HepG2 (cell line): ENCODE data around the gene TECPR1. TPM values are rescaled to one million over a fixed set of nuclear protein-coding genes. Genes with fewer than 3 reads are reported as not detected.

Source experiments
- HIVEP1 ChIP-seq: sonication (generic); formaldehyde crosslinking; IDR thresholded peaks from 2 replicates; pipeline ENCODE4 v1.4.0; 2020; ENCODE audit warnings: mild to moderate bottlenecking, missing genetic modification reagents
- KDM2A ChIP-seq: sonication (generic); formaldehyde crosslinking; IDR thresholded peaks from 2 replicates; pipeline ENCODE4 v1.4.0; 2020; ENCODE audit warnings: low read depth, missing genetic modification reagents, borderline replicate concordance
- MBD4 ChIP-seq: IDR thresholded peaks from 2 replicates; pipeline ENCODE4 v1.6.1; 2012; ENCODE audit warnings: low read length, inconsistent platforms, borderline replicate concordance
- RAD21 ChIP-seq: fragments of 450-650 bp; formaldehyde crosslinking; IDR thresholded peaks from 2 replicates; pipeline ENCODE4 v1.5.0; 2020; ENCODE audit warnings: mild to moderate bottlenecking
- SMAD1 ChIP-seq: sonication (generic); formaldehyde crosslinking; IDR thresholded peaks from 2 replicates; pipeline ENCODE4 v1.4.0; 2020; ENCODE audit warnings: missing genetic modification reagents, low read depth, mild to moderate bottlenecking, borderline replicate concordance
- SMYD3 ChIP-seq: sonication (generic); formaldehyde crosslinking; IDR thresholded peaks from 2 replicates; pipeline ENCODE4 v1.8.1; 2023; ENCODE audit warnings: mild to moderate bottlenecking, missing genetic modification reagents
- STAG1 ChIP-seq: sonication (generic); formaldehyde crosslinking; IDR thresholded peaks from 2 replicates; pipeline ENCODE4 v1.4.0; 2020; ENCODE audit warnings: missing genetic modification reagents
- THAP8 ChIP-seq: sonication (generic); formaldehyde crosslinking; IDR thresholded peaks from 2 replicates; pipeline ENCODE4 v1.5.1; 2020; ENCODE audit warnings: missing genetic modification reagents, mild to moderate bottlenecking, borderline replicate concordance
- ZBTB38 ChIP-seq: sonication (generic); formaldehyde crosslinking; IDR thresholded peaks from 2 replicates; pipeline ENCODE4 v1.5.1; 2020; ENCODE audit warnings: mild to moderate bottlenecking, missing genetic modification reagents
- ZNF253 ChIP-seq: sonication (generic); formaldehyde crosslinking; IDR thresholded peaks from 2 replicates; pipeline ENCODE4 v1.8.0; 2022; ENCODE audit warnings: mild to moderate bottlenecking, missing genetic modification reagents, borderline replicate concordance
- ZNF790 ChIP-seq: sonication (generic); formaldehyde crosslinking; IDR thresholded peaks from 2 replicates; pipeline ENCODE4 v1.8.0; 2022; ENCODE audit warnings: missing genetic modification reagents, mild to moderate bottlenecking, borderline replicate concordance
- polyA plus RNA-seq, 8 experiments: library from polyadenylated mRNA; depleted of rRNA in 3 of 8; stranded (reverse) in 7 of 8; unstranded in 1 of 8; fragments of >200 nt; fragmentation: Illumina TruSeq in 4 of 8; extraction: Trizol in 4 of 8; gene quantifications; 2 replicates each; pipeline versions ENCODE4 v1.2.1 to v1.2.3, GENCODE V29; 2011 to 2016; ENCODE audit warnings: low read depth in 4 of 8, missing spikeins in 1 of 8, mixed read lengths in 1 of 8; ENCODE audit not compliant: insufficient read depth in 1 of 8
- total RNA-seq, 5 experiments: library from RNA; depleted of rRNA; stranded (reverse); fragments of >200 nt; fragmentation: Illumina TruSeq; extraction: Trizol; gene quantifications; 2 replicates each; pipeline ENCODE4 v1.2.3, GENCODE V29; 2016; ENCODE audit warnings: low read depth in 1 of 5
- TF ChIP-seq, protein P1 (sequence below): sonication (generic); formaldehyde crosslinking; IDR thresholded peaks from 2 replicates; pipeline ENCODE4 v1.4.0; 2020; ENCODE audit warnings: low read depth, missing genetic modification reagents
- TF ChIP-seq, protein P2 (sequence below): sonication (generic); formaldehyde crosslinking; IDR thresholded peaks from 2 replicates; pipeline ENCODE4 v1.4.0; 2020; ENCODE audit warnings: missing genetic modification reagents

TECPR1 gene
- total and polyA plus RNA-seq, 2 of the 13 experiments (the other 11 are each of a cell fraction or from before 2014, with no cell fraction given) = 2.3 to 6.3 TPM

DNA sequence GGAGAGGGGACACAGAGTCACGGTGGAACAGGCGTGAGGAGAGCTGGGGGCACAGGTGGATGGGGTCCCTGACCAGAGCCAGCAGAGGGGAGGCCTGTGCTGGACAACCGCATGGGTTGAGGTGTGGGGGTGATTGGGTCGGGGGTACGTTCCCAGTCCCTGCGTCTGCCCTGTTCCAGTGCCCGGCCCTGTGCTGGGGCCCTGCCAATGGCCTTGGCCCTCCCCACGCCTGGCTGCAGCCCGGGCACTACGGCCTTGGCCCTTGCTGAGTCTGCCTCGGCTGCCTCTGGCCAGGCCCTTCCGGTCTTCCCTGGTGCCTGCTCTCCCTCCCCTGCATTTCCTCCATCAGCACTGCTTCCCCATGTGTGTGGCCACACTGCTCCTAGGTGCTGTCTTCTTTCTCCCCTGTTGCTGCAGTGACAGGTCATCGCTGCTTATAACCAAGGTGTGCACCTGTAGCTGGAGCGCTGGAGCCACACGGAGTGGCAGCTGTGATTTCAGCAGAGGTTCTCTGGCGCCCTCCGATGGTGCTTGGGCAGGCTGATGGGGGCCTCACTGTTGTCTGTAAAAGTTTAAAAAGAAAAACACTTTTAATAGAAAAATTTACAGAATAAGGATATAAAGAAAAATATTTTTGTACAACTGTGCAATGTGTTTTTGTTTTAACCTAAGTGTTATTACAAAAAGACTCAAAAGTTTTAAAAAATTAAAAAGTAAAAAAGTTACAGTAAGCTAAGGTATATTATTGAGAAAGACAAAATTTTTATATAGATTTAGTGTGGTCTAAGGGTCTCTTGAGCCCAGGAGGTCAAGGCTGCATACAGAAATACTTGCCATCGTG lies 86.0 kb downstream of the TECPR1 start (continued):
- TF ChIP-seq, protein P1, sequence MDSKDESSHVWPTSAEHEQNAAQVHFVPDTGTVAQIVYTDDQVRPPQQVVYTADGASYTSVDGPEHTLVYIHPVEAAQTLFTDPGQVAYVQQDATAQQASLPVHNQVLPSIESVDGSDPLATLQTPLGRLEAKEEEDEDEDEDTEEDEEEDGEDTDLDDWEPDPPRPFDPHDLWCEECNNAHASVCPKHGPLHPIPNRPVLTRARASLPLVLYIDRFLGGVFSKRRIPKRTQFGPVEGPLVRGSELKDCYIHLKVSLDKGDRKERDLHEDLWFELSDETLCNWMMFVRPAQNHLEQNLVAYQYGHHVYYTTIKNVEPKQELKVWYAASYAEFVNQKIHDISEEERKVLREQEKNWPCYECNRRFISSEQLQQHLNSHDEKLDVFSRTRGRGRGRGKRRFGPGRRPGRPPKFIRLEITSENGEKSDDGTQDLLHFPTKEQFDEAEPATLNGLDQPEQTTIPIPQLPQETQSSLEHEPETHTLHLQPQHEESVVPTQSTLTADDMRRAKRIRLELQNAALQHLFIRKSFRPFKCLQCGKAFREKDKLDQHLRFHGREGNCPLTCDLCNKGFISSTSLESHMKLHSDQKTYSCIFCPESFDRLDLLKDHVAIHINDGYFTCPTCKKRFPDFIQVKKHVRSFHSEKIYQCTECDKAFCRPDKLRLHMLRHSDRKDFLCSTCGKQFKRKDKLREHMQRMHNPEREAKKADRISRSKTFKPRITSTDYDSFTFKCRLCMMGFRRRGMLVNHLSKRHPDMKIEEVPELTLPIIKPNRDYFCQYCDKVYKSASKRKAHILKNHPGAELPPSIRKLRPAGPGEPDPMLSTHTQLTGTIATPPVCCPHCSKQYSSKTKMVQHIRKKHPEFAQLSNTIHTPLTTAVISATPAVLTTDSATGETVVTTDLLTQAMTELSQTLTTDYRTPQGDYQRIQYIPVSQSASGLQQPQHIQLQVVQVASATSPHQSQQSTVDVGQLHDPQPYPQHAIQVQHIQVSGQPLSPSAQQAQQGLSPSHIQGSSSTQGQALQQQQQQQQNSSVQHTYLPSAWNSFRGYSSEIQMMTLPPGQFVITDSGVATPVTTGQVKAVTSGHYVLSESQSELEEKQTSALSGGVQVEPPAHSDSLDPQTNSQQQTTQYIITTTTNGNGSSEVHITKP (CRISPR knock-in tag) = no peak
- TF ChIP-seq SMYD3 (no peak), ZNF790 (CRISPR knock-in tag) (no peak), MBD4 (no peak), RAD21 (CRISPR knock-in tag) (peak; percentile 60), ZNF253 (CRISPR knock-in tag) (no peak), THAP8 (CRISPR knock-in tag) (no peak), ZBTB38 (CRISPR knock-in tag) (peak; percentile 55; the same call in 1 of the 2 replicates), KDM2A (0 out of 2 replicates have a peak, but pooled peaks have one; percentile 23), HIVEP1 (no peak), STAG1 (CRISPR knock-in tag) (peak; percentile 90), SMAD1 (no peak)
- TF ChIP-seq, protein P2, sequence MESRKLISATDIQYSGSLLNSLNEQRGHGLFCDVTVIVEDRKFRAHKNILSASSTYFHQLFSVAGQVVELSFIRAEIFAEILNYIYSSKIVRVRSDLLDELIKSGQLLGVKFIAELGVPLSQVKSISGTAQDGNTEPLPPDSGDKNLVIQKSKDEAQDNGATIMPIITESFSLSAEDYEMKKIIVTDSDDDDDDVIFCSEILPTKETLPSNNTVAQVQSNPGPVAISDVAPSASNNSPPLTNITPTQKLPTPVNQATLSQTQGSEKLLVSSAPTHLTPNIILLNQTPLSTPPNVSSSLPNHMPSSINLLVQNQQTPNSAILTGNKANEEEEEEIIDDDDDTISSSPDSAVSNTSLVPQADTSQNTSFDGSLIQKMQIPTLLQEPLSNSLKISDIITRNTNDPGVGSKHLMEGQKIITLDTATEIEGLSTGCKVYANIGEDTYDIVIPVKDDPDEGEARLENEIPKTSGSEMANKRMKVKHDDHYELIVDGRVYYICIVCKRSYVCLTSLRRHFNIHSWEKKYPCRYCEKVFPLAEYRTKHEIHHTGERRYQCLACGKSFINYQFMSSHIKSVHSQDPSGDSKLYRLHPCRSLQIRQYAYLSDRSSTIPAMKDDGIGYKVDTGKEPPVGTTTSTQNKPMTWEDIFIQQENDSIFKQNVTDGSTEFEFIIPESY (CRISPR knock-in tag) = peak; percentile 46; the same call in 1 of the 2 replicates
- TF ChIP-seq, all 625 proteins: peak for 11

Other genes with a start within 250 kb of the TECPR1 start
- 8.1 and 9.5 TPM in 2 replicates for gene LMTK2, start 145.4 kb downstream of the TECPR1 start, total RNA-seq (2016; rRNA removed; fragmentation: Illumina TruSeq; extraction: Trizol)
- 11.7 and 12.1 TPM in 2 replicates for gene LMTK2, start 145.4 kb downstream of the TECPR1 start, polyA plus RNA-seq (2011; rRNA removed)
- gene BHLHA15, start 40.8 kb downstream of the TECPR1 start, total RNA-seq (2016; rRNA removed; fragmentation: Illumina TruSeq; extraction: Trizol) = 4.4 and 6.1 TPM in 2 replicates
- gene BHLHA15, start 40.8 kb downstream of the TECPR1 start, polyA plus RNA-seq (2011; rRNA removed) = 1.9 and 2.3 TPM in 2 replicates
- gene BRI3, start 29.5 kb upstream of the TECPR1 start, total RNA-seq (2016; rRNA removed; fragmentation: Illumina TruSeq; extraction: Trizol) = 37.2 and 54.0 TPM in 2 replicates
- gene BRI3, start 29.5 kb upstream of the TECPR1 start, polyA plus RNA-seq (2011; rRNA removed) = 103 and 113 TPM in 2 replicates
- gene BAIAP2L1, start 148.9 kb upstream of the TECPR1 start, total RNA-seq (2016; rRNA removed; fragmentation: Illumina TruSeq; extraction: Trizol) = 13.0 and 13.7 TPM in 2 replicates
- gene BAIAP2L1, start 148.9 kb upstream of the TECPR1 start, polyA plus RNA-seq (2011; rRNA removed) = 21.5 and 23.3 TPM in 2 replicates